Stimulated activated CD4-positive, alpha-beta T cell treated with anti-CD3 and anti-CD28 coated beads, Interleukin-4, amount 100 ng/mL, for 1 hour (primary cell): ENCODE results near the gene RHBDF1.
"Not testable (repeated sequence)": the region's sequence is repeated elsewhere in the genome, so short reads cannot be mapped to it uniquely, and the experiment has no call there.

Experiments
- DNase-seq: peaks from one replicate; pipeline ENCODE4 v3.0.0-alpha.2; 2020

RHBDF1 gene

DNA sequence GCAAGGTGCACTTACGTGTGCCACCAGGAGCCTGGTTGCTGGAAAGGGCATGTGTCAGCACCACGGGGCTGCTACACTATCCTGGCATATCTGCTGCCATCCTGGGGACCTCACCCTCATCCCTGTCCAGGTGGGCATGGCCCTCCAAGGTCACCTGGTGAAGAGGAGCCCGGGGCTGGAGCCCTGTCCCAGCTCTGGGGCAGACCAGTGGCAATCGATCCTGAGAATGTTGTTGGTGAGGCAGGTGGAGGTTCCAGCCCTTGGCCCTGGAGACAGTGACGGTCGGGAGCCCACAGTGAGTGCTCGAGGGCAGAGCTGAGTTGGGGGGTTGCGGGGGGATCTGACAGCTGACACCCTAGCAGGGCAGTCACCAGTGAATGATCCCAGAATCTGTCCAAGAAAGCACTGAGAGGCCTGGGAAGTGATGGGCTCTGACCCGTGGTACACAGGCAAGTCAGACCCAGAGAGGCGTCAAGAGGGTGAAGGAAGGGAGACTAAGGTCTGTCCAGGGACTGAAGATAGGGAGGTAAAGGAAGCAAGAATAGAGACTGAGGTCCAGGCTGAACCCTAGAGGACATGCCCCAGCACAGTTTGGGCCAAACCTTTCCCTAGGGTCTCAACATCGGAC lies 36.6 kb downstream of the RHBDF1 start:
- no peak for DNase-seq

- DNase-seq = no peak
Measured at GRCh38 chr16:35011-35677, 37.3 kb downstream of the RHBDF1 start.

- DNase-seq = no peak
Measured at GRCh38 chr16:34648-34987, 37.8 kb downstream of the RHBDF1 start.

GRCh38 chr16:33877-34647 lies 38.4 kb downstream of the RHBDF1 start:
- DNase-seq = no peak

DNA sequence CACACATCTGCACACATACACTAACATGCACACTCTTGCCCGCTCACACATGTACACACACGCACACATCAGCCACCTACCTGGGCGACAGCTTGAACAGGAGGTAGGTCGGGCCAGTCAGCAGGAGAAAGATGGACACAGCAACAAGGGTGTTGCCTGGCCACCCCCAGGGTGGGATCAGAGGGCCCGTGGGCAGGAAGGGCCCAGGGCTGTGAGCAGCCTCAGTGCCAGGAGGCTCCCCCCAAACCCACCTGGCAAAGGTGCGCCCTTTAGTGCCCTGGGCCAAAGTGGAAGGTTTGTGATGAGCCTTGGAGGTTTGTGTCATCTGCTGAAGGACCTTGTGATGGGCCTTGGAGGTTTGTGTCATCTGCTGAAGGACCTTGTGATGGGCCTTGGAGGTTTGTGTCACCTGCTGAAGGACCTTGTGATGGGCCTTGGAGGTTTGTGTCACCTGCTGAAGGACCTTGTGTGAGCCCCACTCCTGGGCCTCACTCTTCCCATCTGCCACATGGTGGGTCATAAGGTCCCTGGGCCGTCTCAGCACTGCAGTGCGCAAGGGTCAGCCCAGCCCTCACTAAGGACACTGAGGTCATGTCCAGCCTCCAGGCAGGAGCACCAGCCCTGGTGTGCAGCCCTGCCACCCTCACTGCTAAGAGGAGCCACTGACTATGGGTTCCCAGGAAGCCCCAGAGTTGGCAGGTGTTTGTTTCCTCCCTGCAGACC lies 39.1 kb downstream of the RHBDF1 start:
- DNase-seq = not testable (repeated sequence)

DNA sequence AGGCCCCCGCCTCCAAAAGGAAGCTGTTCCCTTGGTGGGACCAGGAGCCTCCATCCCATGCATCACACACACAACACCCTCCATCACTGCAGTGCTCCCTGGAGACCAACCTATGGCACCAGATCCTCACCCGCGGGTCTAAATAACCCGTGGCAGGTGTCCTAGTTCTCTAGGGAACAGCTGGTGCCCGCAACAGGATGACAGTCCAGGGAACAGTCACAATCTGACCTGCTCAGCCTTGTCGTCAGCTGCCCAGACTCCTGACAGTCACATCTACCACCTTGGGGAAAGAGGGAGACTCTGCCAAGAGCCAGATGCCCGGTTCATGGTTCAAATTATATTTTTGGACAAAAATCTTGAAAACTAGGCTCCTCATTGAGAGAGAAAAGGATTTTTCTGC lies 41.8 kb downstream of the RHBDF1 start:
- not testable (repeated sequence) for DNase-seq

- DNase-seq = not testable (repeated sequence)
Measured at GRCh38 chr16:25926-26348, 46.5 kb downstream of the RHBDF1 start.

GRCh38 chr16:24151-24550 lies 48.3 kb downstream of the RHBDF1 start:
- not testable (repeated sequence) for DNase-seq

- not testable (repeated sequence) for DNase-seq
Measured at GRCh38 chr16:20886-21285, 51.5 kb downstream of the RHBDF1 start.

DNA sequence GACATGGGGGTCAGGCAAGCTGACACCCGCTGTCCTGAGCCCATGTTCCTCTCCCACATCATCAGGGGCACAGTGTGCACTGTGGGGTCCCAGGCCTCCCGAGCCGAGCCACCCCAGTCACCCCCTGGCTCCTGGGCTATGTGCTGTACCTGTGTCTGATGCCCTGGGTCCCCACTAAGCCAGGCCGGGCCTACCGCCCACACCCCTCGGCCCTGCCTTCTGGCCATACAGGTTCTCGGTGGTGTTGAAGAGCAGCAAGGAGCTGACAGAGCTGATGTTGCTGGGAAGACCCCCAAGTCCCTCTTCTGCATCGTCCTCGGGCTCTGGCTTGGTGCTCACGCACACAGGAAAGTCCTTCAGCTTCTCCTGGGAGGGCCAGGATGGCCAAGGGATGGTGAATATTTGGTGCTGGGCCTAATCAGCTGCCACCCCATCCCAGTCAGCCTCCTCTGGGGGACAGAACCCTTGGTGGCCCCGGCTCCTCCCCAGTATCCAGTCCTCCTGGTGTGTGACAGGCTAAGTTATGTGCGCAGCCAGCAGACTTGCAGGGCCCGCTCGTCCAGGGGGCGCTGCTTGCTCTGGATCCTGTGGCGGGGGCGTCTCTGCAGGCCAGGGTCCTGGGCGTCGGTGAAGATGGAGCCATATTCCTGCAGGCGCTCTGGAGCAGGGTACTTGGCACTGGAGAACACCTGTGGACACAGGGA lies 55.2 kb downstream of the RHBDF1 start:
- not testable (repeated sequence) for DNase-seq

DNA sequence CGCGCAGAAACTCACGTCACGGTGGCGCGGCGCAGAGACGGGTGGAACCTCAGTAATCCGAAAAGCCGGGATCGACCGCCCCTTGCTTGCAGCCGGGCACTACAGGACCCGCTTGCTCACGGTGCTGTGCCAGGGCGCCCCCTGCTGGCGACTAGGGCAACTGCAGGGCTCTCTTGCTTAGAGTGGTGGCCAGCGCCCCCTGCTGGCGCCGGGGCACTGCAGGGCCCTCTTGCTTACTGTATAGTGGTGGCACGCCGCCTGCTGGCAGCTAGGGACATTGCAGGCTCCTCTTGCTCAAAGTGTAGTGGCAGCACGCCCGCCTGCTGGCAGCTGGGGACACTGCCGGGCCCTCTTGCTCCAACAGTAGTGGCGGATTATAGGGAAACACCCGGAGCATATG lies 61.7 kb downstream of the RHBDF1 start:
- peak; percentile 87 for DNase-seq

DNA sequence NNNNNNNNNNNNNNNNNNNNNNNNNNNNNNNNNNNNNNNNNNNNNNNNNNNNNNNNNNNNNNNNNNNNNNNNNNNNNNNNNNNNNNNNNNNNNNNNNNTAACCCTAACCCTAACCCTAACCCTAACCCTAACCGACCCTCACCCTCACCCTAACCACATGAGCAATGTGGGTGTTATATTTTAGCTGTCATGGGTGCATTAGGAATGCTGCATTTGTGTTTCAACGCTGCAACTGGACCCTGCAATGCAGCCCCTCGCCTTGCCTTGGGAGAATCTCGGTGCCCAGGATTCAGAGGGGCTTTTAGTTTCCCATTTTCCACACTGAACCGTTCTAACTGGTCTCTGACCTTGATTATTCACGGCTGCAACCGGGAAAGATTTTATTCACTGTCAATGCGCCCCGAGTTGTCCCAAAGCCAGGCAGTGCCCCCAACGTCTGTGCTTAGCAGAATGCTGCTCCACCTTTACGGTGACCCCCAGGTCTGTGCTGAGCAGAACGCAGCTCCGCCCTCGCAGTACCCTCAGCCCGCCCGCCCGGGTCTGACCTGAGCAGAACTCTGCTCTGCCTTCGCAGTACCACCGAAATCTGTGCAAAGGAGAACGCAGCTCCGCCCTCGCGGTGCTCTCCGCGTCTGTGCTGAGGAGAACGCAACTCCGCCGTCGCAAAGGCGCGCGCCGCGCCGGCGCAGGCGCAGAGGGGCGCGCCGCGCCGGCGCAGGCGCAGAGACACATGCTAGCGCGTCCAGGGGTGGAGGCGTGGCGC lies 62.3 kb downstream of the RHBDF1 start:
- peak; percentile 15 for DNase-seq
